Mammary epithelial cell (primary cell): ENCODE measurements around the gene ROR1.
"Not testable (repeated sequence)": the region's sequence is repeated elsewhere in the genome, so short reads cannot be mapped to it uniquely, and the experiment has no call there.

Experiments
- CTCF ChIP-seq, 2 donors: IDR thresholded peaks in 1 of 2; conservative IDR thresholded peaks in 1 of 2; 2 replicates each; pipeline ENCODE4 v1.5.1; 2011 to 2012; ENCODE audit warnings: inconsistent platforms in 2 of 2, low read length in 2 of 2, mild to moderate bottlenecking in 2 of 2, control low read depth in 1 of 2, low read depth in 1 of 2; ENCODE audit not compliant: insufficient read depth in 1 of 2; ENCODE audit errors: extremely low read depth in 1 of 2
- EZH2 ChIP-seq: IDR thresholded peaks from 2 replicates; pipeline ENCODE4 v1.6.1; 2012; ENCODE audit warnings: low read length, inconsistent platforms, borderline replicate concordance

GRCh38 chr1:64224236-64224635 lies 450.4 kb downstream of the ROR1 start:
- not testable (repeated sequence) for TF ChIP-seq CTCF (conservative IDR thresholded peaks at IDR 0.05 in 1 of 2, IDR thresholded peaks at IDR 0.05 in 1 of 2; ENCODE audit: extremely low read depth in 1 of 2, insufficient read depth in 1 of 2, low read depth in 1 of 2, low read length in 2 of 2); EZH2
